Activated naive CD4-positive, alpha-beta T cell treated with anti-CD3 and anti-CD28 coated beads, Interleukin-2, amount 50 U/mL, for 72 hours (primary cell): ENCODE measurements around the gene SDK2. TPM values are rescaled to one million over a fixed set of nuclear protein-coding genes. Genes with fewer than 3 reads are reported as not detected.

ENCODE experiments used
- ATAC-seq, 2 donors: fragments of 150-1000 bp; cut with Tn5 transposase; 2 replicates each; pipeline ENCODE4 v1.10.0; 2021; ENCODE audit warnings: mild to moderate bottlenecking in 2 of 2, moderate library complexity in 2 of 2
- DNase-seq, 2 donors: peaks; one replicate each; pipeline ENCODE4 v3.0.0; 2021 to 2022; ENCODE audit warnings: low spot score in 2 of 2
- H3K27ac Mint-ChIP-seq, 2 donors: one replicate each; pipeline ENCODE4 v1.8.0; 2022; ENCODE audit warnings: mild to moderate bottlenecking in 2 of 2, mixed read lengths in 2 of 2
- H3K36me3 Mint-ChIP-seq, 2 donors: one replicate each; pipeline ENCODE4 v1.8.0; 2022; ENCODE audit warnings: mixed read lengths in 2 of 2
- H3K9me3 Mint-ChIP-seq, 2 donors: one replicate each; pipeline ENCODE4 v1.8.0; 2022; ENCODE audit warnings: mixed read lengths in 2 of 2
- total RNA-seq, 2 donors: library from RNA; stranded (reverse); gene quantifications; one replicate each; pipeline ENCODE4 v1.2.3, GENCODE V29; 2022

SDK2 gene
- total RNA-seq, 2 donors from 2014 or later, result 0.66 to 1.5 TPM

GRCh38 chr17:73357981-73358380 is 286.3 kb downstream of the SDK2 start:
- no peaks in the 10 kb centered on the region for H3K36me3 Mint-ChIP-seq
- no peaks in the 10 kb centered on the region for H3K9me3 Mint-ChIP-seq
- ATAC-seq, result no peak
- H3K27ac Mint-ChIP-seq, result no peak overlapping the region
- DNase-seq, result no peak

DNA sequence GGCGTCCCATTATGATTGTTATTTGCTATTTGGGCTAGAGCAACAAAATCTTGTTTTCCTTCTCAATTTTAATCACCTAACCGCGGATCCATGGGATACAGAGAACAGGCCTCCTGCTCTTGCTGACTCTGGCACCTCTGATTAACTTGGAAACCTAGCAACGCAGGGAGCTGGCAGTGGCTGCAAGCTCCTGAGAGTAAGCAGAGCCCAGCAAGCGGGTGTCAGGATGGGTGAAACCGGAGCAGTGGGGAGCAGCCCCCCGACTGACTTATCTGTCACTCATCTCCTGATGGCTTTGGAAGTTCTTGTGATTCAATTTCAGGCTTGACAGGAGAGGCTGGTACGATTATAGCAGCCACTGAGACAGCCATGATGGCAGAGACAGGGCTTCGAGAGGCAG is 286.9 kb downstream of the SDK2 start:
- no peaks in the 10 kb centered on the region for H3K36me3 Mint-ChIP-seq
- ATAC-seq, result no peak

DNA sequence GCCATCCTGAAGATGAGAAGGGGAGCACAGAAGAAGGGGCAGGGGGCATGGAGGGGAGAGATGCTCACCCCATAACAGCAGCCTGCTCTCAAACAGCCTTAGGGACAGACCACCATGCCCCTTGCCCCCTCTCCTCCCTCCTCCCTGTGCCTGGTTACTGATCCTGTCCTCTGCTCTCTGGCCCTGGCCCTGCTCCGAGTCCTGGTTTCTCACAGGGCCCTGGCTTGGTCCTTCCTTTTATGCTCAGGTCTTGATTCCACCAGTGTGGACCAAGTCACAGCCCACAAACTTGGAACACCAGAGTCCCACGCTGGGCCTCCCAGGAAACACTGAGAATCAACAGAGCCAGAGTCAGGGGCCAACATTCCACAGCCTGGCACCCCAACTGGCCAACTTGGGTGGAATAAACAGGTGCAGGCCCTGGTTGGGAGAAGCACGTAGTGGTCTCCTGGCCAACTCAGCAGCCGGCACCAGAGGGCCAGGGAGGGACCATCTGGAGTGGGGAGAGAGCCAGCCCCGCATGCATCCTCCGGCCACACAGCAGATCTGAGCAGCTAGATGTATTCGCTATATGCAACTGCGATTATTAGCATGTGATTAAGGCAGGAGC is 287.6 kb downstream of the SDK2 start:
- Mint-ChIP-seq H3K36me3 (no peaks in the 10 kb centered on the region), H3K9me3 (no peaks in the 10 kb centered on the region)
- no peak for ATAC-seq

More for the DNA sequence above, 286.9 kb downstream of the SDK2 start:
- Mint-ChIP-seq H3K9me3 (no peaks in the 10 kb centered on the region), H3K27ac (no peak overlapping the region)
- DNase-seq, result no peak

DNA sequence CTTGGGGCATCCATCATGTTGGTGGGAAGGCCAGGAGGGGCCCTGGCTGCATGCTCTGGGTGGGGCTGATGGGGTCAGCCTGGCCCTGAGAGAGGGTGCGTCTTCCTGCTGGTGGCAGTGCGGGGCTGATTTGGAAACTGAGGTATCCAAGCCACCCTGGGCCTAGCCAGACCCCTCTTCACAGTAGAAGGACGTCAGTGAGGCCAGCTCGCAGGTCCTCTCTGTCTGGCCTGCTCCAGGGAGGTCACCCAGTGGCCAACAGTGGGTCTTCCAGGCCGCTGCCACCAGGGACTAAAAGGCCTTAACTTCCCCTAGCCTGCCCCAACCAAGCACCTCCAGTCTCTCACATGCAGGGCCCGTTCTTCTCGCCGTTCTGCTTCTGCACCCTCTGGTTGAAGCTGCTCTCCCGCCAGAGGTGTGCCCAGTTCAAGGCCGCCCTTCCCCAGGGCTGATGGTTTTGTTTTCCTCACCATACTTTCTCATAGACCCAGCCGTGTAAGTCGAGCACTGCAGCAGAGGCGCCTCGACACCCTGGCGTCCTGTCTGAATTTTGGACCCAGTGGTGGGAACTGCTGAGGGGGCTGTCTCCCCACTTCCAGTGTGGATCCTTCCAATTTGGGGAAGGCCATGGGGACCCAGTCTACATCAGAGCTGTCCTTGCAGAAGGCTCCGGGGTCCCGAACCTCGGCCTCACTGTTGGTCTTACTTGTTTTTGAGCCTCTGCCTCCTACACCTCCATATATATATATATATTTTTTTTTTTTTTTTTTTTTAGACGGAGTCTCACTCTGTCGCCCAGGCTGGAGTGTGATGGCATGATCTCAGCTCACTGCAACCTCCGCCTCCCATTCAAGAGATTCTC is 289.6 kb downstream of the SDK2 start:
- ATAC-seq (no peak), DNase-seq (no peak)
- Mint-ChIP-seq H3K36me3 (no peaks in the 10 kb centered on the region), H3K9me3 (no peaks in the 10 kb centered on the region), H3K27ac (no peak overlapping the region)

More for the DNA sequence above, 287.6 kb downstream of the SDK2 start:
- no peak for DNase-seq
- H3K27ac Mint-ChIP-seq, result no peak overlapping the region

GRCh38 chr17:73352261-73352660 is 292.0 kb downstream of the SDK2 start:
- H3K36me3 Mint-ChIP-seq, result no peaks in the 10 kb centered on the region
- H3K27ac Mint-ChIP-seq, result no peak overlapping the region
- no peak for DNase-seq
- no peaks in the 10 kb centered on the region for H3K9me3 Mint-ChIP-seq
- no peak for ATAC-seq

DNA sequence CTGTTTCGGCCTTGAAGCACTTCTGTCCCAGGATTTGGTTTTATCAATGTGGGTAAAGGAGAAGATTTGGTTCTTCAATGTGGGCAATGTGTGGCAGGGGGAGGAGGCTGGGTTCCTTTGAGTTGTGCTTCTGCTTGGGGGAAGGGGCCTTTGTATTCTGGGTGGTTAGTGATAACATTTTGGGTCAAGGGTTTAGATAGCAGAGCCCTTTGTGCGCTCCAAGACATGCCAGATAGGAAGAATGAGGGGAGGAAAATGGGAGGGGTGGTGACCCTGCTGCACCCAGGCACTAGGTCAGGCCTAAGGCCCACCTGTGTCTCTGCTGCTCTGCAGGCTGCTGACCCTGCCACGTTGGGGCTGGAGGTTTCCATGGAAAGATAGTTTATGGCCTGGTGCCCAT is 292.5 kb downstream of the SDK2 start:
- Mint-ChIP-seq H3K9me3 (no peaks in the 10 kb centered on the region), H3K27ac (no peak overlapping the region), H3K36me3 (no peaks in the 10 kb centered on the region)
- DNase-seq (no peak), ATAC-seq (no peak)

DNA sequence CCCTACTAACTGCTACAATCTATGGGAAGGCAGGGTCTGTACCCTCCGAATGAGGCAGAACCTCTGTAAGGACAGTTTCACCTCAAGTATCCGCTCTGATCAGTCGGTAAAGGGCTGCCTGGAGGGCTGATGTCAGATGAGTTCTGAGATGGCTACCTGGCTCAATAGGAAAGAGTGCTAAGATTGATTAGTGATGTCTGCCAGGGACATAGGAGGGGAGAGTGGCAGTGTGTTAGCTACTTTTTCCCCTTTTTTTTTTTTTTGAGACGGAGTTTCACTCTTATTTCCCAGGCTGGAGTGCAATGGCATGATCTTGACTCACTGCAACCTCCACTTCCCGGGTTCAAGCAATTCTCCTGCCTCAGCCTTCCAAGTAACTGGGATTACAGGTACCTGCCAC is 293.4 kb downstream of the SDK2 start:
- H3K27ac Mint-ChIP-seq, result no peak overlapping the region

DNA sequence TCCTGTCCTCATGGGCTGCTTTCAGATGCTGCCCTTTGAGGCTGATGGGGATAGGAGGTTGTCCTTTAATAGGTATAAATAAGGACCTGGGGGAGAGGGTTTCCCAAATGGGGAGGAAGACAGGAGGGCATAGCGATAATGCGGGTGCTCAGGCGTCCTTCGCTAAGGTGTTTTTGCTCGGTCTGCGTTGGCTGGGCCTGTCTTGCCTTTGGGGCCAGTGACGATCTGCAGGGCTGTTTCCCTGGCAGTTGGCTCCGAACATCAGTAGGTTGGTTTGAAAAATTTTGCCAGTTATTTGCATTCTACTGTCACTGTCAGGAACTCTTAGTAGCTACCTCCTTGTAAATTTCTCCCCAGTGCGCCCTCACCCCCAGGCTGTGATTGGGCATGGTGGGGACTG is 294.6 kb downstream of the SDK2 start:
- ATAC-seq (no peak), DNase-seq (no peak)
- no peaks in the 10 kb centered on the region for H3K9me3 Mint-ChIP-seq
- H3K27ac Mint-ChIP-seq, result no peak overlapping the region
- H3K36me3 Mint-ChIP-seq, result no peaks in the 10 kb centered on the region

More for the DNA sequence above, 293.4 kb downstream of the SDK2 start:
- no peaks in the 10 kb centered on the region for H3K9me3 Mint-ChIP-seq
- no peak for DNase-seq
- ATAC-seq, result no peak
- H3K36me3 Mint-ChIP-seq, result no peaks in the 10 kb centered on the region

DNA sequence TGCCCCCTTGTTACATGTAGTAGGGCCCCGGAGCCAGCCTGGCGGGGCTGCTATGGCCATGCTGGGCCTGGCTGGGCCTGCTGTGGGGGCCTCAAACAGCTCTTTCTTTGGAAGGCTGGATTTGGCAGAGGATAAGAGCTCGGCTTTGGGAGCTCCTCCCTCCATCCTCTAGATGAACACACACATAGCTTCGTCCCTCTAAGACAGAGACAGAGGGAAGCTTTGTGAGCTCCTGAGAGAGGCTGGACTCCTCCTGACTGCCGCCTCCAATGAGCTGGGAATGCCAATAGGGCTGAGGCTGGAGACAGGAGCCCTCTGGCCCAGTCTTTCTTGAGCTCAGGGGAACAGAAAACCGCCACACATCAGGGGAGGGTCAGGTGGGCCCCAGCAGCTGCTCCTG is 295.1 kb downstream of the SDK2 start:
- Mint-ChIP-seq H3K27ac (no peak overlapping the region), H3K36me3 (no peaks in the 10 kb centered on the region), H3K9me3 (no peaks in the 10 kb centered on the region)
- no peak for DNase-seq
- ATAC-seq, result no peak

DNA sequence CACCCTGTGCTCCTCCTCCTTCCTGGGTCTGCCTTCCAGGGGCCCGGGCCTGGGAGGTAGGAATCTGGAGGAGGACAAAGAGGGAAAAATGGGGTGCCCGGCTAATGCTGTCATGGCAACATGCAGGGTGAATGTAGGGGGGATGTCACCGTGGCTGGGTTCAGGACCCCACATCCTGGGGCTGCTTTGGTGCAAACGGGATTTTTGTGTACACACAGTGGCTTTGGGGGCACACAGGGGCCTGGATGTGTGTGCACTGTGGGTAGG is 295.5 kb downstream of the SDK2 start:
- ATAC-seq (no peak), DNase-seq (no peak)
- H3K9me3 Mint-ChIP-seq, result no peaks in the 10 kb centered on the region
- H3K36me3 Mint-ChIP-seq, result no peaks in the 10 kb centered on the region
- no peak overlapping the region for H3K27ac Mint-ChIP-seq

- no peaks in the 10 kb centered on the region for H3K36me3 Mint-ChIP-seq
- ATAC-seq, result no peak
- H3K9me3 Mint-ChIP-seq, result no peaks in the 10 kb centered on the region
- DNase-seq, result no peak
- H3K27ac Mint-ChIP-seq, result no peak overlapping the region
Measured at GRCh38 chr17:73348018-73348828, 296.0 kb downstream of the SDK2 start.

GRCh38 chr17:73347351-73347750 is 296.9 kb downstream of the SDK2 start:
- DNase-seq, result no peak
- no peaks in the 10 kb centered on the region for H3K36me3 Mint-ChIP-seq
- H3K27ac Mint-ChIP-seq, result no peak overlapping the region
- ATAC-seq, result no peak
- H3K9me3 Mint-ChIP-seq, result no peaks in the 10 kb centered on the region

DNA sequence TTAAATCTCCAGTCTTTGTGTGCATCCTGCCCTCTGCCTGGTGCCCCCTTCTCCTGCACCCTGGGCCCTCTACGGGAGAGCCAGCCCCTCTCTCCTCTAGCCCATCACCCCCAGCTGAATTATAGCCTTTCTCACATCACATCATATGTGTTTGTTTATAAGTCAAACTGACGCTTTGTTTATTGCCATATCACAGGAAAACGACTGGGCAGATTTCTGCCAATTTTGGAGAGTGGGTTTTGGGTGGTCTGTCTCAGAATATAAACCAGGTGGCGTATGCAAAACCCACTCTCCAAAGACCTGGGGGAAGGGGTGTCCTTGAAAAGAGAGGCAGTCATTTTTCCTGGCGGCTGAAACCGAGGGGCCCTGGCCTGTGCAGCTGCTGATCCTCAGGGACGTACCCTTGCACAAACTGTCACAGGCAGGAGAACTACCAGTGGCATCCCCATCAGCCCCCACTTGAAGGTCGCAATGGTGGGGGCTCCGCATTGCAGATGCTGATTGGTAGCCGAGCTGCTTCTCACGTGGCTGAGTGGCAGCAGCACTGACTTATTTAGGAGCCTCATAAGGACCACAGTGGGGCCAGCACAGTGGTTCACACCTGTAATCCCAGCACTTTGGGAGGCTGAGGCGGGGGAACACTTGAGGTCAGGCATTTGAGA is 297.6 kb downstream of the SDK2 start:
- no peaks in the 10 kb centered on the region for H3K9me3 Mint-ChIP-seq
- no peak overlapping the region for H3K27ac Mint-ChIP-seq
- no peaks in the 10 kb centered on the region for H3K36me3 Mint-ChIP-seq
- DNase-seq (no peak), ATAC-seq (no peak)

DNA sequence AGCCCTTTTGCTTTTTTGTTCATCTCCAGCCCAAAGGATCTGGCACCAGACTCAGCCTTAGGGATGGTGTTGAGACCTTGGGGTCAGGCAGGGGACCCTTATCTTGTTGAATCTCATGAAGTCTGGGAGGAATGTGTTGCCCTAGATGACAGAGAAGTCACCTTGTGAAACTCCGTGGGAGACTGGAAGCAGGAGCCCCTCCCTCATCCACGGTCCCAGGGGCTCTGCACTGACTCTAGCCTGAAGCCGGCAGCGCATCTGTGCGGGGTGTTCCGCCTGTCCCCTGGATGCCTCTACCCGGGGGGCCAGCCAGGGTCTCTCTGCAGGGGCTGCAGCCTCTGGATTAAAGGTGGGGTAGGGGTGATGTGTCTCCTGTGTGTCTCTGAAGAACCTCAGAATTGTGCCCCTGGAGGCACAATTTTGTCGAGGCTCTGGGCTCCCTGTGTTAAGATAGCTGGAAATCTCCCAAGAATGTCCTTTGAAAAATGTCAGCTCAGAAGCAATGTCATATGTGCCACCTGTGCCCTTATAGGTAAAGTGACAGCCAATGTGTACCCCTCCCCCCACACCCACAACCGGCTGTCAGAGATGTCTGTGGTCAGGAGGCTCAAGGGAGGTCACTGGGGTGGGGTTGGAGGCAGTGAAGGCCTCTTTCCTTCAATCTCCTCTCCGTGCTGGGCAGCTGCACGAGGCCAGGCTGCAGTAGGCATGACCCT is 300.3 kb downstream of the SDK2 start:
- ATAC-seq (no peak), DNase-seq (no peak)
- Mint-ChIP-seq H3K9me3 (no peaks in the 10 kb centered on the region), H3K36me3 (no peaks in the 10 kb centered on the region), H3K27ac (no peak overlapping the region)

DNA sequence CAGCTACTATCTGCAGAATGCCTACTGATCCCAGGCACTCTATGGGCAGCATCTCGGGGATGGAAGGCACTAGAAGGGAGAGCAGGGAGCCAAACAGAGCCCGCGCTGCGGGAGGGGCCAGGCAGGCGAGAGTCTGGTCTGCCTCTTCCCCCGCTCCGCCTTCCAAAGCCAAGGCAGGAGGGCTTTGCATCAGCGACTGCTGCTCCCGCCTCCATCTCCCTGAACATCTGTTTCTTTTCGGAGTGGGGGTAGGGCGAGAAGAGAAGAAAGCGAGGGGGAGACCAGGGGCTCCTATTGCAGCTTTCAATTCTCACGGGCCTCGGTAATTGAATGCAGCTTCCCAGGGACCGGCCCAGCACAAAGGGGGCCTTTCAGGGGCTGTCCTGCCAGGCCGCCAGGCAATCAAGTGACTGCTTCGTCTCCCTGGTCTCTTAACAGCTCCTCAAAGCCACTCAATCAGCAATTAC is 301.0 kb downstream of the SDK2 start:
- Mint-ChIP-seq H3K36me3 (no peaks in the 10 kb centered on the region), H3K9me3 (no peaks in the 10 kb centered on the region), H3K27ac (no peak overlapping the region)
- no peak for ATAC-seq
- no peak for DNase-seq

- Mint-ChIP-seq H3K27ac (no peak overlapping the region), H3K9me3 (no peaks in the 10 kb centered on the region), H3K36me3 (no peaks in the 10 kb centered on the region)
- DNase-seq, result no peak
- no peak for ATAC-seq
Measured at GRCh38 chr17:73342541-73343167, 301.6 kb downstream of the SDK2 start.
